Islet of Langerhans (tissue), 1 donor: ENCODE data around the gene CLEC5A.
"Not testable (repeated sequence)": the region's sequence is repeated elsewhere in the genome, so short reads cannot be mapped to it uniquely, and the experiment has no call there.

Experiments
- FAIRE-seq: peaks from one replicate; lab custom pipeline; 2011; peaks lifted over from hg19 to GRCh38; lab: Jason Lieb, UNC

CLEC5A gene

DNA sequence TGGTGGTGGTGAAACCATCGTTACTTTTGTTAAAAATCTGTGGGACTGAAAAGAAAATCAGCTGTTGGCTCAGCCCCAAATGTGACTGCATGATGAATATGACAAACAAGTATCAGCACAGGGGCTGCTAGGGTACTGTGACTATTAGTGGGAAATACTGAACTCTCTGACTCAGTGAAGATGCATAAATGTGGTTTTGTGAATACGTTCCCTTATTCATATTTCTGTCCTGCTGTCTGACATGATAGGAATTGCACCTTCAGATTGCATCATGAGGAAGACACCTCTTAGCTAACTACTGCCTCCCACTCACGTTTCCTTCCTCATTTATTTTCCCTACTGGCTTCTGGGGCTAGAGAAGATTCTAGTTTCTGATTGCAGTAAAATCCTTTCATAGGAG is 1.4 kb downstream of the CLEC5A start:
- FAIRE-seq: no peak

- FAIRE-seq: no peak
Observed at GRCh38 chr7:141944811-141945210, 2.0 kb downstream of the CLEC5A start.

DNA sequence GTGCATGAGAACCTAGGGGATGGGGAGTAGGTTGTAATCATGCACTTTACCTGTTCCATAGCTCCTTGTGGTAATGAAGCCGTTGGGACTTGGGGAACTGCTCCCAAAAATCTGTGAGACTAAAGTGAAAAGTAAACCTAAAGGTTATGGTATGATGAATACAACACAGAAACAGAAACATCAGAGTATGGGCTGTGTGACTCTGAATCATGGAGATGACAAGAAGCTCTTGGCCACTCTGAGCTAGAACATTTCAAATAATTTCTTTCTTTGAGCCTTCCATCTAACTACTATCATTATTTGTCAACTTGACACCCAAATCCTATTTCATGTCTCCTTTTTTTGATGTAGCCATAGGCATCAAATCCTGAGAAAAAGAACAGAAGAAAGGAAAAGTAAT is 2.9 kb downstream of the CLEC5A start:
- no peak for FAIRE-seq

GRCh38 chr7:141941075-141941474 is 5.7 kb downstream of the CLEC5A start:
- FAIRE-seq: no peak

DNA sequence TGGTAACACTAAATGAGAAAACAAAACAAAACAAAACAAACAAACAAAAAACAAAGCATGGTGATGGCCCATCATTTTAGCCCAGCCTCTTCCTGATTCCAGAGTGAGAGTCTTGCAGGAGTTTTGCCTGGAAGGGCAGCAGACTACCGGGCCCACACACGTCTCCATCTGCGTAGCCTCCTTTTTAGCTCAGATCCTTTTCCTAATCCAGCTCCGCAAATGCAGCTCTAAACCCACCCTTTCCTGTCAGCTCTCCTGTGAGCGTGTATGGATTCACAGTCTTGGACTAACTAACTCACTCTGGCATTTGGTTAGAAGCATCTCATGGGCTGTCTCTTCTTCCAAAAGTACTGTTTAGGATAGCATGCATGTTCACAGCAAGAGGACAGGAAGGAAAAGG is 16.6 kb downstream of the CLEC5A start:
- FAIRE-seq: no peak

DNA sequence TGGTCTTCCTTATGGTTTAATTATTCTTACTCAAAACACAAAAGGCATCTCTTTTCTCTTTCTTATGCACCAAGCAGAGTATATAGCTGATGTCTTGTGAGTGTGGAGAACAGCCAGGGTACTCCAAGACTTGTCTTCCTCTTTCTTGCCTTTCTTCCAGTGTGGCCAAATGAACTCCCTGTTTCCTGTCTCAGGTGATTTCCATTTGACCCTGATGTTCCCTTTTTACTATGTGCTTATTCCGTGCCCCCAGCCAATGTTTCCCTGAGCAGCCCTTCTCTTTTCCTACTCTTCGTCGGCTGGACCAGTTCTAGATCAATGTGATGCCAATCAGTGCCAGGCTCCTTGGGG is 18.0 kb downstream of the CLEC5A start:
- FAIRE-seq: no peak

DNA sequence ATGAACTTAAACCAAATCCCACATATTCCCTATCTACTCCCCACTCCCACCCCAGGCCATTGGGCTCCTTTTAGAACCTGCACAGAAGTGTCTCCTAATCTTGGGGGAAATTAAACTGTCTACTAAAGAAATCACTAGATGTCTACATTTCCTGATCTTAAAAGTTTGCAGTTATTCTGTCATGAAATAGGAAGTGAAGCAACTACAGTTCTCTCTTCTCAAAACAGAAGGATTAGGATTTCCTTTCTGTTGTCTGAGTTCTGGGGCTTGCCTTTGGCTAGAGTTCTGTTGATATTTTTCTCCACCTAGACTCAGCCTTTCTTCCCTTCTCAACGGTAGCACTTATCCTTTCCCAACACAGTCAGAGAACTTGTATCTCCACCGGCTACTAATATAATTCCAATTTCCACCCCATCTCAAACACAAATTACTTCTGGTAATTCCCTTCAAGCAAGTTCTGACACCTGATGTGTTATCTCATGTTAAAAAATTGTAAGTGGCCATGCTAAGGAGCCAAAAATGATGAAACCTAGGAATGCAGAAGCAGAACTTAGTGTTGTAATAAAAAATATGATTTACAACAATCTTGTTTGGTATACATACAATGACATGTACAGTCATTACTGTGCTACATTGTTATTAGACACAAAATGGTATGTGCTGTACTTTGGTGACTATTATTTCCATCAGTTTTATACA is 18.5 kb downstream of the CLEC5A start:
- FAIRE-seq: no peak

GRCh38 chr7:141920281-141920680 is 26.5 kb downstream of the CLEC5A start:
- FAIRE-seq: no peak

GRCh38 chr7:141916099-141916498 is 30.7 kb downstream of the CLEC5A start, which contains the start of gene OR9A4:
Gene OR9A4, plus strand, starts transcription at chr7:141916399. Its CDS starts 2,477 bp downstream, at chr7:141918876.
- no peak for FAIRE-seq

GRCh38 chr7:141915565-141915964 is 31.2 kb downstream of the CLEC5A start:
- no peak for FAIRE-seq

DNA sequence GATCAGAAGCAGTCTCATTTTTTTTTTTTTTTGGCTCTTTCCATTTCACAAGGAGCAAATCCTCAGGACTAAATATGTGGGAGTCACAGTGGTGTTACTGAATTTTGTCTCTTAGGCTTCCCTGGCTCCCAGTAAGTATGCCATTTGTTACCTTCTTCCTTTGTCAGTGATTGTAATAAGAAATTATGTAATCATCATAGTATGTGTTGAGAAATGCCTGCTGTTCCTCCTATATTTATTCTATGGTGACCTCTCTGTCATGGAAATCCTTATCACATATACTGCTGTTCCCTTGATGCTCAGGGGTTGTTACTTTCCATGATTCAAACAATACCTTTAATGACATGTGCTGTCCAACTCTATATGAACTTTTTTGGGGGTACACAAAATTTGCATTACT is 35.4 kb downstream of the CLEC5A start:
- FAIRE-seq: no peak

DNA sequence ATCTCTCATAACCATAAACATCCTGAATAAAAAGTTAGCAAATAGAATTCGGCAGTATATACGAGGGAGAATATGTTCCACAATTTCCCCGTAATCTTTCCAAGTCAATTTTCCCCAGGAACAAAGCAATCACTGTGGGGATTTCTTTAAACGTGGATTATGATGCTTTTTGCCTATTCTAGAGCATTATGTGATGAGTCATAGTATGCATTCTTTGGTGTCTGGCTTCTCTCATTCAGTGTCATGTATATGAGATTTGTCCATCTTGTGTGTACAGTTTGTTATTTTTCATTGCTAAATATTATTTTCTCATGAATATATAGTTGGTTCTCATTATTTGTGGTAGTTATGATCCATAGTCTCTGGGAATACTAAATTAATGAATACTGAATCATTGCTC is 40.5 kb downstream of the CLEC5A start:
- FAIRE-seq: no peak

- FAIRE-seq: not testable (repeated sequence)
Observed at GRCh38 chr7:141899366-141899765, 47.4 kb downstream of the CLEC5A start.

GRCh38 chr7:141891336-141891735 is 55.4 kb downstream of the CLEC5A start:
- no peak for FAIRE-seq

DNA sequence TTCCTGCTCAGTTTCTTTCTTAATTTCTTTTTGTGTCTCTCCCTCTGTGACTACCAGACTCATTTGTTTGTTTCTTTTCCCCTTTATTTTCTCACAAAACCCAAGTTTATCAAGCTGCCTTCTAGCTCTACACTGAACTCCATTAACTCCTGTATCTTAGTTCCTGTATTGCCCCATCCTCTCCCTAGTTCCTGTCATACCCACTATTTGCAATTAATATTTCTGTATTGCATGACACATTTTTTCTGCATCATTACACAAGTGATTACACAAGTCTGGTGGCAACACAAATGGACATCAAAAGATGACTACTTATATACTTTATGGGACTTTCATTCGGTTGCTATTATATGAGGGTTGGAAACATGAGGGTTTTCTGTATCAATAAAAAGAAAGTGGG is 57.5 kb downstream of the CLEC5A start:
- FAIRE-seq: no peak

DNA sequence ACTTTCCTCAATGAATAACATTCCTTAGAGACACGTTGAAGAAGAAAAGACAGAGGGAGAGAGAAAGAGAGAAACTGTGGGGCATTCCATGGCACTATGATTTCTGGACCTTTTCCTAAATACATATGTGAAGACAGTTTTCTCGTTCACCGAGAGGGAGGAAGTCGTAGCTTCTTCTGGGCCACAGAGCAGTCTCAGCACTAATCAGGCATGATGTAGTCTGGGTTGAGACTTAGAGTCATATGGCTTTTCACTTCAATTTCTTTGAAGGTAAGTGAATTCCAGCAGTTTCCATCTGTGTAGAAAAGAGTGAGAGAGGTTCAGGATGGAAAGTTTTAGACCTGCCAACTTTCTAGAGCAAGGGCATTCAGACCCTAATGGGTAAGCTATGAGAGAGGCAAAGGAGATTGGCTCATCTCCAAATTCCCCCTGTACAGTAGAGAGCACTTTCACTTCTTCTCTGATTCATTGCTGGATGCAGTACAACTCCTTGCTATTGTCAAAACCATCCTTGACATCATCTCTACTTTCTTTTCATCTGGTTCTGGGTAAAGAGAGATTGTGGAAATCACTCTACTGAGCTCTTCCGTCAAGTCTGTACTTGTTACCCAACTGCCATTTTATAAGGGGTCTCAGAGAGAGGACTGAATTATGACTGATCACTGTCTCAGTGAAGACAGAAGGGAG is 62.1 kb downstream of the CLEC5A start:
- no peak for FAIRE-seq

DNA sequence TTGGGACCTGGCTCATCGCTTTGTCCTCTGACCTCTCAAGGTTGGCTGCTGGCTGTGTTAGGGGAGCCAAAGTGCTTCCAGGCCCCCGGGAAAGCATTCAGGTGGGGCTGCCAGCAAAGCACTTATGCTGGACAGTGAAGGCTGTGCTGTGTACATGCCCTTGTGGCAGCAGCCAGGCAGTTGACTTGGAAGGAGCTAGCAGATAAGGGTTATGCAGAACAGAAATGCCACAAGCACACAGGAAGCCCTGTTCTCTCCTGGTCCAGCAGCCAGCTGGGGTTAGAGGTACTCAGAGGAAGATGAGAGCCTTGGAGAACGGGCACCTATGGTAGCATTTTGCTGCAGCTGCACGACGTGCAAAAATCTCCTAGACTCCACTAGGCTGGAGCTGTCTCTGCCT is 65.8 kb downstream of the CLEC5A start:
- FAIRE-seq: no peak

- no peak for FAIRE-seq
Observed at GRCh38 chr7:141877365-141877764, 69.4 kb downstream of the CLEC5A start.
